HG03025 (cell line): ENCODE measurements around the gene KRTAP4-8.
"Not testable (repeated sequence)": the region's sequence is repeated elsewhere in the genome, so short reads cannot be mapped to it uniquely, and the experiment has no call there.

Source experiments
- ATAC-seq: cut with Tn5 transposase; IDR thresholded peaks from one replicate; pipeline ENCODE4 v1.9.1; 2021; ENCODE audit warnings: mild to moderate bottlenecking, moderate library complexity; ENCODE audit not compliant: unreplicated experiment, low FRiP score

Gene KRTAP4-8

DNA sequence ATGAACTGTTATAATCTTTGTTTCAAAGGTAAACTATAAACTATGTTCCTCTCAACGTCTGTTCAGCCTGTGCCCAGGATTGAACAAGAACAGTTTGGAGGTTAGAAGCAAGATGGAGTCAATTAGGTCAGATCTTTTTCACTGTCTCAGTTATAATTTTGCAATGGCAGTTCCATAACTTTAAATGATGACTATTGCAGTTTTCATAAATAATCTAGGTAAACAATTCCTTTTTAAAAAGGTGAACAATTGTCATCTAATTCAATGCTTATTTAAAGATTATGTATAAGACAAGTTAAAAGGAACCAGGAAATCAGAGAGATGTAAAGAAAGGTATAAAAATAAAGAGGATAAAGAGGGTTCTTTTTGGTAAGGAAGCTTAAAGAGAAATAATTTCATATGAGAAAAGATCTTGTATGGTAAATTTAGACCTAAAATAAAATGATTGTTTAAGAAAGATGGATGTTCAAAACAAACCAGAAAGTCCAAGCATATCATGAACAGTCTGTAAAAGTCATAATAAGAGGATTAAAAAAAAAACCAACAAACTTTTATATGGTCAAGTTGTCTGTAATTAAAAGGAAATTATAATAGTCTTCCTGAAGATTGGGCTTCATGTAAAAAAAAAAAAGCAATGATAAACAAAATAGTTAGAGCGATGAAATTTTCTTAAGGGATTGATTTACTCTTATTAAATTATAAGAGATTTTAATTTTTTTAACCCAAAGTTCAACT is 13.4 kb upstream of the KRTAP4-8 start:
- ATAC-seq = no peak

- ATAC-seq = not testable (repeated sequence)
Observed at GRCh38 chr17:41108728-41109386, 10.9 kb upstream of the KRTAP4-8 start.

GRCh38 chr17:41107941-41108450 is 10.1 kb upstream of the KRTAP4-8 start:
- ATAC-seq = no peak

GRCh38 chr17:41105347-41105746 is 7.4 kb upstream of the KRTAP4-8 start, which contains the start of gene KRTAP4-9:
Gene KRTAP4-9 (plus strand): TSS chr17:41105389. CDS start chr17:41105389, 0 bp downstream.
- ATAC-seq = not testable (repeated sequence)

DNA sequence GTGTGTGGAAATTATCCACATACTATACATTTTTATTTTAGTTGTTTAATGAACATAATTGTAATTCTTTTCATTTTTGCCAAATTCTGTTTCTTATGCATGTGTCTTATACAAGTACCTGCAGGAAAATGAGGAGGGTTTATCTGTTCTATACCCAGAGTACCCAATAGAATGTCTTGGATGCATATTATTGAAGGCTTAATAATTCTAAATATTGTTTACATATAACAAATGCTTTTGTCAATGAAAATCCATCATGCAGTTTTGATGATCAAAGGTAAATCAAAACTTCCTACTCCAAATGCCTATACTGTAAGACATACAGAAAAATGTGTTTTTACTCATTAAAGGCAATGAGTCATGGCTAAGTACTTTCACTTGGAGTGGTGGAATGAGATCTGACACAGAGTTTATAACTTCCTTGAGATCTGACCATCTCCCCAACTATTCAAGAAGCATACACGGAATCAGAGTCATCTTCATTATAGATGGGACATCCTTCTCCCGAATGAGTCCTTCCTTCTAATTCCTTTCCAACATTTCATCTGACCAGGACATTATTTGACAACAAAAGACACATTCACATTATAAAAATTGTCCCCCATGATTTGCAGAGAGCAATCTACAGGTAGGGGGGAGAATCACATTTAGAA is 6.6 kb upstream of the KRTAP4-8 start:
- not testable (repeated sequence) for ATAC-seq

- no peak for ATAC-seq
Observed at GRCh38 chr17:41103896-41104295, 6.0 kb upstream of the KRTAP4-8 start.

DNA sequence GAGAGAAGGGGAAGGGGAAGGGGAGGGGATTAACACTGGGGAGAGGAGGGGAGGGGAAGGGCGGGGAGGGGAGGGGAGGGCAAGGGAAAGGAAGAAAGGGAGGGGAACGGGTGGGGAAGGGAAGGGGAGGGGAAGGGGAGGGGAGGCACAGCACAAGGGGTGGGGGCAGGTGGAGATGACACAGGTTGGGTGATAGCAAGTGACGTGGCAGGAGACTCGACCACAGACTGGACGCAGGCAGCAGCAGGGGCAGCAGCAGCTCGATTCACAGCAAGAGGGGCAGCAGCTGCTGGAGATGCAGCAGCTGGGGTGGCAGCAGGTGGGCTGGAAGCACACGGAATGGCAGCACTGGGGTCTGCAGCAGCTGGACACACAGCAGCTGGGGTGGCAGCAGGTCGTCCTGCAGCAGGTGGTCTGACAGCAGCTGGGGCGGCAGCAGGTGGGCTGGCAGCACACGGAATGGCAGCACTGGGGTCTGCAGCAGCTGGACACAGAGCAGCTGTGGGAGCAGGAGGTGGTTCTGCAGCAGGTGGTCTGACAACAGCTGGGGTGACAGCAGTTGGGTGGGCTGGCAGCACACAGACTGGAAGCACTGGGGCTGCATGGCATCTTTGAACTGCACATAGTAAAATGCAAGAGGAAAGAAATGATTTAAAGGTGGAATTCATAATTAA is 3.8 kb upstream of the KRTAP4-8 start, which contains the start of gene KRTAP4-16:
Gene KRTAP4-16 (minus strand): TSS at position 624 of the 674 bp plus-strand sequence. CDS start 0 bp downstream, at position 624.
- no peak for ATAC-seq

DNA sequence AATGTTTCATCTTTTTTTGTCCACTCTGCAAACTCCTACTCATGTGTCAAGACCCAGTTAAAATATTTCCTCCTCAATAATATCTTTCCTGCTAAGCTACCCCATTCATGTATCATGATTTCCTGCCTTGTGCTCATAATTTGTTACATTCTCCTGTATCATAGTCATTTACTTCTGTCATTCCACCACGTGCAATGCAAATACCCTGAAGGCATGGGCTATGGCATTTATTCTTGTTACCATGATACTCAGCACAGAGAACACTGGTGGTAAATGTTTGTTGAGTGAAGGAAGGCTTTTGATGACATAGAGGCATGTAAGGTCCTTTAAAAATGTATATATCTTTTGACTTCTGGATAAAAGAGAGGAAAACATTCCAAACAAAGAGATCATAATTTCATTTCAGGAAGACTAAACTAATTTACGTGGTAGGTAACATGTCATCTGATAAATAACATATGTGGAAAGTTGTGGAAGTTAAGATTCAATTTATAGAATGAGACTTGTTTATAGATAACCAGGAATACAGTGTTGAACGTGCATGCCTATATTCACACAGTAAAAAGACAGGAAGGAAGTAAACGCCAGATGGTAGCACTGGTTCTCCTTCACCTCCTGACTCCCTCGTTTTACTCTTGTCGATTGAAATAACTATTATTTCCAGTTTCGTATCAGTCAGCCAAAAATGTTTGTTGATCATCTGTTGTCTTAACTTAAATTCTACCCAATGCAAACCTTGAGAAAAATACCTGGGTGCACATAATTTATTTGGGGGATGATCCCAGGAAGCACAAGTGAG is 1.9 kb upstream of the KRTAP4-8 start:
- not testable (repeated sequence) for ATAC-seq

DNA sequence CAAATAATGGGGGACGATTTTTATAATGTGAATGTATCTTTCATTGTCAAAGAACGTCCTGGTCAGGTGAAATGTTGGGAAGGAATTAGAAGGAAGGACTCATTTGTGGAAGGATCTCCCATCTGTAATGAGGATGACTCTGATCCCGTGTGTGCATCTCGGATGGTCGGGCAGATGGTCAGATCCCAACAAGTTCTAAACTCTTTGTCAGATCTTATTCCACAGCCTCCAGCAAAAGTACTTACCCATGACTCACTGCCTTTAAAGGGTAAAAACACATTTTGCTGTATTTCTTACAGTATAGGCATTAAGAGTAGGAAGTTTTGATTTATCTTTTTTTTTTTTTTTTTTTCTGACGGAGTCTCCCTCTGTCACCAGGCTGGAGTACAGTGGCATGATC is 539 bp upstream of the KRTAP4-8 start:
- no peak for ATAC-seq

DNA sequence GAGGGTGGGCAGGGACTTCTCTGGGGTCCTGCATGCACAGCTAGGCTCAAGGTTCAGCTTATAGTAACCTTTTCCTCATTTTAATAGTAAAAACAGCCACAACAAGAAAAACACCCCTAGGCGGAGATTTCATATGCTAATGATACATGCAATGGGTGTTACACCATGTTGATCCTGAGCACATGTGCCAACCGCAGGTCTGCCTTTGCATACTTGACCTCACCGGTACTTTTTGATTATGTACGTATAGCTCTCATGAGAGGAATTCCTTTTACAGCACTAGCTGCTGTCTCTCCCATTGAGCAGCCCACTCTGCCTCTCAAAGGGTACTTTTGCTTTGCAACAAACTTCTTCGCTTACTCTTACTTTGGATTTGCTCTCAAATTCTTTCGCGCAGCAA is 1.9 kb downstream of the KRTAP4-8 start:
- no peak for ATAC-seq

DNA sequence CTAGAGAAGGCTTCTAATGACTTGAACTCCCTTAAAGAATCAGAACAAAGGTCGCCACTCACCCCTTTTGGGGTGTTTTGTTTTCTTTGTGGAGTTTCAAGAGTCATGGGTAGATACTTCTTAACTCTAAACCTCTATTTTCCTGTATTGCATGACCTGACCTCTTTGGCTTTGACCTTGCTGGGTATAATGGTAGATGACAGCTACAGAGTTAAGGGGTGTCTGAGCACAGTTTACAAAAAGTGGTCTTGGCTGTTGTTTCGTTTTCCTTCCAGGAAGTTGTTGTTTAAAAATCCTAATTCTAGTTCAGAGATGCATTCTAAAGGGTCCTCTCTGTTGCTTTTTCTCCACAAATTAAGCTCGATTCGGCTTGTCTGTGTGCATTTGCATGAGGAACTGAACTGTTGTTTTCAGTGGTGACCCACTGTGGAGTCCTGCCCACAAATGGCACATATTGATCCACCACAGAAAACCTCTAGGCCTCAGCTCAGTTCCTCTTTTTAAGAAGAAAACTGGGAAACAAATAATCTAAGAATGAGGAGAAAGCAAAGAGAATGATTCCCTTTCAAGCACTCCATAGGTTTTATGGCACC is 9.1 kb downstream of the KRTAP4-8 start:
- not testable (repeated sequence) for ATAC-seq

GRCh38 chr17:41084100-41084856 is 13.7 kb downstream of the KRTAP4-8 start, which contains the start of gene KRTAP4-7:
Gene KRTAP4-7 (plus strand): TSS chr17:41084150. CDS start chr17:41084207, 57 bp downstream.
- not testable (repeated sequence) for ATAC-seq

GRCh38 chr17:41083427-41083826 is 14.5 kb downstream of the KRTAP4-8 start:
- ATAC-seq = not testable (repeated sequence)

- ATAC-seq = no peak
Observed at GRCh38 chr17:41082626-41083025, 15.3 kb downstream of the KRTAP4-8 start.

- no peak for ATAC-seq
Observed at GRCh38 chr17:41076788-41077187, 21.2 kb downstream of the KRTAP4-8 start.

DNA sequence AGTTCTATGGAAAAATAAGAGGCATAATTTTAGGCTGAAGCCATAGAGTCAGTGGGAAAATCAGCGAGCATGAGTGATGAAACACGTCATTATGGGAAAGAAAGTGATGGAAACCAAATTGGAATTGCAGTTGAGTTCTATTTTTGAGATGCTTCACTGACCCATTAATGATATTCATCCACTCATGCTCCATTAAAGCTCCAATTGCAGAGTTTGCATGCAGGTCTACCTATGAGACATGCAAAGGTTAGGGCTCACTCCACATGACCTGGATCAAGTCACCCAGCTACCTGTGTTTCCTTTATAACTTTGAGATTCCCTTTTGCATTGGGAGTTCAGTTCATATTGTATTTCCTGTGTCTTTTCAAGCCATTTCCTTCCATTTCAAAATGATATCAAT is 24.3 kb downstream of the KRTAP4-8 start:
- ATAC-seq = no peak

DNA sequence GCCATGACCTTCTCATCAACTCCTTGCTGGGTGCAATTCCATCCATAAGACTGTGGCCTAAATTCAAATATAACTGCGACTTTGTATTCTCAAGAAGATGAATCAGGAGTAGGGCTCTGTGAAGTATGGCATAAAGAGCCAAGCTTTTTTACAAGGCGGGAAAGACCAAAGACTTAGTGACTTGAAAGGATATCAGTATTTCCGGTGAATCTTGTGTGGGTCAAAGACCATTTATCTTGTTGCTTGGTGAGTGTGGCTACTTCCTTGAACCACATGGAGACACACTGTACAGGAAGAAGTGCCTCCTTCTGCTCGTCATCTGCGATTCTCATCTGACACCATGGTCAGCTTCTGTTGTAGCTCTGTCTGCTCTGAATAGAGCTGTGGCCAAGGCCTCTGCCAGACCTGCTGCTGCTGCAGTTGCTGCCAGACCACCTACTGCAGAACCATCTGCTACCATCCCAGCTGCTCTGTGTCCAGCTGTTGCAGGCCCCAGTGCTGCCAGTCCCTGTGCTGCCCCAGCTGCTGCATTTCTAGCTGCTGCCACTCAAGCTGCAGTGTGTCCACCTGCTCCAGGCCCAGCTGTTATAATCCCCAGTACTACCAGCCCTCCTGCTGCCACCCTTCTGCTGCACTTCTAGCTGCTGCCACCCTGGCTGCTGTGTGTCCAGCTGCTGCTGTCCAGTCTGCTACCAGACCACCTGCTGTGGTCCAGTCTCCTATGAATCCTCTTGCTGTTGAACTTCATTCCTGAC is 26.2 kb downstream of the KRTAP4-8 start:
- no peak for ATAC-seq

DNA sequence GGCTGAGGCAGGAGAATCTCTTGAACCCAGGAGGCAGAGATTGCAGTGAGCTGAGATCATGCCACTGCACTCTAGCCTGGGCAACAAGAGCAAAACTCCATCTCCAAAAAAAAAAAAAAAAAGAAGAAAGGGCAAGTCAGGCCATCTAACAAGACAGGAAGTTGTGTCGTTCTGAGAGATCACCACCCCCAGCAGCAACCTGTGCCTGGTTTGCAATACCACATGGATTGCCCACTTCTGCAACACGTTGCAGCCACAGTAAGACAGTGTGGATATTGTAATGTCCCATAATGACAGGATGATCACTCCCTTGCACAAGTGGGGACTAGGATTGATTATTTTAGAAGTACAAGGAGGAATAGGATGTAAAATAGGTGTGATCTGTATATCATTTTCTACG is 28.9 kb downstream of the KRTAP4-8 start:
- no peak for ATAC-seq
